Stomach (tissue), 4 donors: Measurements from ENCODE around the gene KTN1.

ENCODE experiments used
- CTCF ChIP-seq, 7 experiments: fragments of 450-650 bp in 4 of 7; fragments of 200-600 bp in 3 of 7; sonication (generic) in 3 of 7; IDR thresholded peaks; one replicate each; pipeline ENCODE4 v1.5.1; 2016 to 2019; ENCODE audit warnings: antibody characterized with exemption in 7 of 7, control low read depth in 2 of 7, mild to moderate bottlenecking in 1 of 7
- EP300 ChIP-seq: sonication (generic); formaldehyde crosslinking; IDR thresholded peaks from one replicate; pipeline ENCODE4 v1.6.1; 2017; ENCODE audit warnings: antibody characterized with exemption
- POLR2A ChIP-seq, 4 donors: fragments of 450-650 bp; IDR thresholded peaks; one replicate each; pipeline ENCODE4 v1.6.1; 2016; ENCODE audit warnings: antibody characterized with exemption in 4 of 4, control low read depth in 2 of 4, mild to moderate bottlenecking in 1 of 4, moderate library complexity in 1 of 4
- POLR2AphosphoS5 ChIP-seq, 3 donors: sonication (generic); formaldehyde crosslinking; IDR thresholded peaks; one replicate each; pipeline ENCODE4 v1.6.1; 2016; ENCODE audit warnings: antibody characterized with exemption in 3 of 3

GRCh38 chr14:55706365-55706684, 126.3 kb downstream of the KTN1 start:
- TF ChIP-seq CTCF (IDR thresholded peaks at IDR 0.05) (no peak), POLR2A (IDR thresholded peaks at IDR 0.05) (no peak), POLR2AphosphoS5 (IDR thresholded peaks at IDR 0.05) (no peak), EP300 (no peak)
